A549 (cell line): ENCODE data around the gene WNT7A. TPM values are rescaled to one million over a fixed set of nuclear protein-coding genes. Genes with fewer than 3 reads are reported as not detected.

ENCODE experiments used
- ATAC-seq, 2 experiments: fragments of 200-7000 bp in 1 of 2; fragments of >200 bp in 1 of 2; cut with Nextera tagmentation in 1 of 2; cut with Tn5 transposase in 1 of 2; 3 replicates each; pipeline versions ENCODE4 v1.8.0 to v1.9.1; 2018 to 2020; ENCODE audit warnings: mild to moderate bottlenecking in 1 of 2, moderate library complexity in 1 of 2
- CTCF ChIA-PET: fragments of 300-600 bp; sonication (Branson Sonifier 250); formaldehyde crosslinking; extraction: SDS; loops from one replicate; lab custom pipeline; 2021; ENCODE audit warnings: antibody characterized with exemption, inconsistent platforms; lab: Yijun Ruan, JAX
- POLR2A ChIA-PET: fragments of 350-600 bp; formaldehyde crosslinking; extraction: SDS; loops from one replicate; lab custom pipeline; 2021; ENCODE audit warnings: antibody characterized with exemption, inconsistent platforms; lab: Yijun Ruan, JAX
- DNase-seq, 2 experiments: peaks; one replicate each; pipeline versions ENCODE4 v3.0.0 to v3.0.0-alpha.2; 2011 to 2016; ENCODE audit warnings: low read depth in 1 of 2, low spot score in 1 of 2
- FAIRE-seq: peaks from 2 replicates; lab custom pipeline; 2011; peaks lifted over from hg19 to GRCh38; lab: Jason Lieb, UNC
- H3K27ac ChIP-seq, 2 experiments: fragments of >200 bp; sonication (Bioruptor Twin); formaldehyde crosslinking; 3 replicates each; pipeline ENCODE4 v1.5.1; 2016 to 2017
- H3K4me1 ChIP-seq: fragments of >200 bp; sonication (Bioruptor Twin); formaldehyde crosslinking; 3 replicates; pipeline ENCODE4 v1.6.1; 2016
- H3K4me2 ChIP-seq: fragments of >200 bp; sonication (Bioruptor Twin); formaldehyde crosslinking; 3 replicates; pipeline ENCODE4 v1.6.1; 2016
- H3K4me3 ChIP-seq: fragments of >200 bp; sonication (Bioruptor Twin); formaldehyde crosslinking; 3 replicates; pipeline ENCODE4 v1.5.1; 2016
- H3K9me3 ChIP-seq: fragments of >200 bp; sonication (Bioruptor Twin); formaldehyde crosslinking; 3 replicates; pipeline ENCODE4 v1.6.1; 2016
- CBX8 ChIP-seq: fragments of 200-600 bp; sonication (generic); IDR thresholded peaks from 2 replicates; pipeline ENCODE4 v1.6.1; 2016
- ESRRA ChIP-seq: fragments of 150-350 bp; IDR thresholded peaks from 2 replicates; pipeline ENCODE4 v1.6.1; 2014; ENCODE audit warnings: mild to moderate bottlenecking, low read length, borderline replicate concordance
- FOSB ChIP-seq: fragments of 250-450 bp; sonication (Bioruptor Pico); IDR thresholded peaks from 2 replicates; pipeline ENCODE4 v1.5.0; 2020; ENCODE audit warnings: mild to moderate bottlenecking, moderate library complexity
- FOSL2 ChIP-seq, 2 experiments: fragments of 450-650 bp in 1 of 2; fragments of >200 bp in 1 of 2; sonication (Bioruptor Twin) in 1 of 2; formaldehyde crosslinking; IDR thresholded peaks; 2 replicates each; pipeline versions ENCODE4 v1.5.0 to v1.6.1; 2016 to 2020; ENCODE audit warnings: mild to moderate bottlenecking in 1 of 2, moderate library complexity in 1 of 2
- FOXS1 ChIP-seq: fragments of 250-450 bp; sonication (Bioruptor Pico); IDR thresholded peaks from 2 replicates; pipeline ENCODE4 v1.5.0; 2020; ENCODE audit warnings: mild to moderate bottlenecking, moderate library complexity
- GATA3 ChIP-seq: IDR thresholded peaks from 2 replicates; pipeline ENCODE4 v1.6.1; 2012; ENCODE audit warnings: borderline replicate concordance
- HOXB13 ChIP-seq: fragments of 250-450 bp; sonication (Bioruptor Pico); IDR thresholded peaks from 2 replicates; pipeline ENCODE4 v1.5.0; 2020; ENCODE audit warnings: low read depth, mild to moderate bottlenecking, moderate library complexity
- HOXB5 ChIP-seq: fragments of 250-450 bp; sonication (Bioruptor Pico); IDR thresholded peaks from 2 replicates; pipeline ENCODE4 v1.5.0; 2020; ENCODE audit warnings: mild to moderate bottlenecking, moderate library complexity
- MAFK ChIP-seq: fragments of 450-650 bp; IDR thresholded peaks from 2 replicates; pipeline ENCODE4 v1.6.1; 2014; ENCODE audit not compliant: partially characterized antibody
- MAZ ChIP-seq: fragments of 150-350 bp; IDR thresholded peaks from 2 replicates; pipeline ENCODE4 v1.6.1; 2014; ENCODE audit warnings: antibody characterized with exemption, low read depth, low read length, borderline replicate concordance
- NFE2L2 ChIP-seq: fragments of 150-350 bp; conservative IDR thresholded peaks from 2 replicates; pipeline ENCODE4 v1.6.1; 2014; ENCODE audit warnings: low read length
- NPAS2 ChIP-seq: fragments of 250-450 bp; sonication (Bioruptor Pico); IDR thresholded peaks from 2 replicates; pipeline ENCODE4 v1.8.0; 2022; ENCODE audit warnings: mild to moderate bottlenecking, moderate library complexity, borderline replicate concordance
- PHF8 ChIP-seq: fragments of 200-600 bp; sonication (generic); IDR thresholded peaks from 2 replicates; pipeline ENCODE4 v1.6.1; 2016; ENCODE audit warnings: low read depth, mild to moderate bottlenecking, antibody characterized with exemption, moderate library complexity, borderline replicate concordance
- POLR2AphosphoS2 ChIP-seq: conservative IDR thresholded peaks from 2 replicates; pipeline ENCODE4 v1.6.1; 2012; ENCODE audit warnings: low read length, improper control_type of control experiment, inconsistent platforms
- RNF2 ChIP-seq: fragments of 200-600 bp; sonication (generic); IDR thresholded peaks from 2 replicates; pipeline ENCODE4 v1.6.1; 2016; ENCODE audit warnings: low read depth, mild to moderate bottlenecking, antibody characterized with exemption, moderate library complexity, borderline replicate concordance
- ZC3H11A ChIP-seq: fragments of 450-650 bp; IDR thresholded peaks from 2 replicates; pipeline ENCODE4 v1.6.1; 2014; ENCODE audit warnings: antibody characterized with exemption, mild to moderate bottlenecking
- ZNF302 ChIP-seq: fragments of 250-450 bp; sonication (Bioruptor Pico); IDR thresholded peaks from 2 replicates; pipeline ENCODE4 v1.9.0; 2021; ENCODE audit warnings: inconsistent platforms, mild to moderate bottlenecking, moderate library complexity
- WGBS: methylation state at CpG from one replicate; pipeline ENCODE4 v1.1.6; 2017; ENCODE audit errors: missing lambda C conversion rate; 5-methylcytosine and 5-hydroxymethylcytosine counted together
- polyA plus RNA-seq, 4 experiments: library from polyadenylated mRNA; depleted of rRNA in 3 of 4; stranded (reverse); fragments of >200 nt; fragmentation: RNase III in 1 of 4; extraction: RNeasy Plus Mini Kit Qiagen cat#74134 plus additional on column Dnase treatment in 1 of 4; gene quantifications; 2 replicates in 3 of 4; 3 replicates in 1 of 4; pipeline ENCODE4 v1.2.3, GENCODE V29; 2011 to 2017
- TF ChIP-seq, protein P1 (sequence below): fragments of 150-350 bp; IDR thresholded peaks from 2 replicates; pipeline ENCODE4 v1.6.1; 2014; ENCODE audit warnings: low read depth, mild to moderate bottlenecking, low read length
- TF ChIP-seq, protein P2 (sequence below): fragments of 250-450 bp; sonication (Bioruptor Pico); IDR thresholded peaks from 2 replicates; pipeline ENCODE4 v1.5.0; 2021; ENCODE audit warnings: mild to moderate bottlenecking, moderate library complexity, borderline replicate concordance
- TF ChIP-seq, protein P3 (sequence below): IDR thresholded peaks from 2 replicates; pipeline ENCODE4 v1.6.1; 2012

The WNT7A gene
- polyA plus RNA-seq, 2 of the 4 experiments (the other 2 are of a cell fraction) = 0.03 TPM

DNA sequence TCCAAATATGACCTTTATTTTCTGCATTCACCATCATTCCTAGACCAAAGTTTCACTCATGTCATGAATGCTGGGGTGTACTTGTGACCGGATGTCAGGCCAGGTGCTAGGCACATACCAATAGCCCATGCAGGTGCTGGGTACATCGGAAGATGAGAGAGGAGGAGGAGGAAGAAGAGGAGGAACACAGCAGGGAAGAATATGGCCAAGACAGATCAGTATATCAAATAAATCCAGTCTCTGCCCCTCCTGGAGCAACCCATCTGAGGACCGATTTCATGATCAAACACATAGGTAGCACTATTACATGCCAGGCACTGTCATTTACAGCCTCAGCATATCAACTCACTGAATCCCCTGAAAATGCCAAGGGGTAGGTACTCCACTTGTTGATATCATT, 3.0 kb upstream of the WNT7A start:
- no peak overlapping the region for H3K4me3 ChIP-seq
- H3K27ac ChIP-seq = no peak overlapping the region
- H3K9me3 ChIP-seq = peaks cover 5% of the 10 kb centered on the region; the same call in 1 of the 3 replicates
- H3K4me2 ChIP-seq = no peak overlapping the region
- peaks cover 23% of the 10 kb centered on the region for H3K4me1 ChIP-seq
- no peak for TF ChIP-seq POLR2AphosphoS2
- TF ChIP-seq, protein P1, sequence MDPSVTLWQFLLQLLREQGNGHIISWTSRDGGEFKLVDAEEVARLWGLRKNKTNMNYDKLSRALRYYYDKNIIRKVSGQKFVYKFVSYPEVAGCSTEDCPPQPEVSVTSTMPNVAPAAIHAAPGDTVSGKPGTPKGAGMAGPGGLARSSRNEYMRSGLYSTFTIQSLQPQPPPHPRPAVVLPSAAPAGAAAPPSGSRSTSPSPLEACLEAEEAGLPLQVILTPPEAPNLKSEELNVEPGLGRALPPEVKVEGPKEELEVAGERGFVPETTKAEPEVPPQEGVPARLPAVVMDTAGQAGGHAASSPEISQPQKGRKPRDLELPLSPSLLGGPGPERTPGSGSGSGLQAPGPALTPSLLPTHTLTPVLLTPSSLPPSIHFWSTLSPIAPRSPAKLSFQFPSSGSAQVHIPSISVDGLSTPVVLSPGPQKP = no peak
- TF ChIP-seq NPAS2 (CRISPR knock-in tag) = no peak
- no peak for TF ChIP-seq NFE2L2
- TF ChIP-seq MAFK = no peak
- TF ChIP-seq, protein P2, sequence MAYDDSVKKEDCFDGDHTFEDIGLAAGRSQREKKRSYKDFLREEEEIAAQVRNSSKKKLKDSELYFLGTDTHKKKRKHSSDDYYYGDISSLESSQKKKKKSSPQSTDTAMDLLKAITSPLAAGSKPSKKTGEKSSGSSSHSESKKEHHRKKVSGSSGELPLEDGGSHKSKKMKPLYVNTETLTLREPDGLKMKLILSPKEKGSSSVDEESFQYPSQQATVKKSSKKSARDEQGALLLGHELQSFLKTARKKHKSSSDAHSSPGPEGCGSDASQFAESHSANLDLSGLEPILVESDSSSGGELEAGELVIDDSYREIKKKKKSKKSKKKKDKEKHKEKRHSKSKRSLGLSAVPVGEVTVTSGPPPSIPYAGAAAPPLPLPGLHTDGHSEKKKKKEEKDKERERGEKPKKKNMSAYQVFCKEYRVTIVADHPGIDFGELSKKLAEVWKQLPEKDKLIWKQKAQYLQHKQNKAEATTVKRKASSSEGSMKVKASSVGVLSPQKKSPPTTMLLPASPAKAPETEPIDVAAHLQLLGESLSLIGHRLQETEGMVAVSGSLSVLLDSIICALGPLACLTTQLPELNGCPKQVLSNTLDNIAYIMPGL (CRISPR knock-in tag) = no peak
- TF ChIP-seq ZNF302 (CRISPR knock-in tag) = no peak
- FAIRE-seq = no peak
- WGBS = 66% methylated on average over 3 of the region's 3 CpGs
- ChIA-PET POLR2A (no interaction called here), CTCF (interaction anchor here (1.5 to 11.0 kb wide), 2 partner anchors 11 to 225 kb away, joined by 3 to 260 read pairs; no protein-coding TSS in a partner anchor)
- DNase-seq = no peak
- ATAC-seq = no peak

DNA sequence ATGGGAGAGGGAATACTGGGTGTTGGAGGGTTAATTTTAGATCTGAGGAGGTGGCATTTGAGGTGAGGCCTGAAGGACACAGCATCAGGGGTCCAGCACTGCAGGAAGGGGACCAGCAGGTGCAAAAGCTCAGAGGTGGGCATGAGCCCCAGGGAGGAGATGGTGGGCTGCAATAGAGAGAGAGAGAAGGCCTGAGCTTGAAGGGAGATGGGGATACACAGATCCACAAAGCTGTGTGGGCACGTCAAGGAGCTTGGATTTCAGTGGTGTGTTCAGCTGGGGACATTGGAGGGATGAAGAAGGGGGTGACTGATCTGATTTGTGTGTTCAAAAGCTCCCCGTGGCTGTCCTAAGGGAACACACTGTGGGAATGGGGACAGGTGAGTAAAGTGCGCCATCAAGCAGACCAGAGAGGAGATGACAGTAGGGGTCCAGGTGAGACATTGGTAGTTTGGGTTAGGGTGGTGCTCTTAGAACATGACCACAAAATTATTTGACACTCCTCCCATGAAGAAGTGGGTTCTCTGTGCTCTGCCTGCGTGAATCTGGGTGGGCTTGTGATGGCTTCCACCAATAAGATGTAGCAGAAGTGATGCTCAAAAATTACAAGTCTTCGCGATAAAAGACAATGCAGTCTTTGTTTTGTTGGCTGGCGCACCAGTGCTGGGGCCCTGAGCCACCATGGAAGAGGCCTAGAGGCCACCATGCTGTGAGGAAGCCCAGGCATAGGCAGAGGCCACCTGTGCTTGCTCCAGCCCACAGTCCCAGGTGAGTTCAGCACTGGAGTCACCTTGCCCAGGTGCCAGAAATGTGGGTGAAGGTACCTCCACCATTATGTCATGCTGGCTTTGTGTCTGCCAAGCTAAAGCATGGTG, 1.9 kb upstream of the WNT7A start:
- 55% methylated on average over 7 of the region's 7 CpGs for WGBS
- POLR2A ChIA-PET = interaction anchor here (1.5 kb wide), 1 partner anchor 224 kb away, joined by 4 read pairs; no protein-coding TSS in a partner anchor
- no peak for ATAC-seq
- Histone ChIP-seq H3K4me3 (no peak overlapping the region), H3K27ac (no peak overlapping the region), H3K4me2 (no peak overlapping the region), H3K9me3 (peaks cover 5% of the 10 kb centered on the region; the same call in 1 of the 3 replicates)
- no peak for FAIRE-seq
- no peak for DNase-seq
- TF ChIP-seq RNF2 (no peak), FOSB (CRISPR knock-in tag) (no peak), FOXS1 (CRISPR knock-in tag) (no peak), CBX8 (no peak), ESRRA (no peak), PHF8 (no peak), GATA3 (no peak), ZC3H11A (no peak), MAZ (no peak), HOXB13 (CRISPR knock-in tag) (no peak), FOSL2 (IDR thresholded peaks at IDR 0.05) (no peak), FOSL2 (CRISPR knock-in tag; IDR thresholded peaks at IDR 0.05) (no peak), HOXB5 (CRISPR knock-in tag) (no peak)
- TF ChIP-seq, protein P3, sequence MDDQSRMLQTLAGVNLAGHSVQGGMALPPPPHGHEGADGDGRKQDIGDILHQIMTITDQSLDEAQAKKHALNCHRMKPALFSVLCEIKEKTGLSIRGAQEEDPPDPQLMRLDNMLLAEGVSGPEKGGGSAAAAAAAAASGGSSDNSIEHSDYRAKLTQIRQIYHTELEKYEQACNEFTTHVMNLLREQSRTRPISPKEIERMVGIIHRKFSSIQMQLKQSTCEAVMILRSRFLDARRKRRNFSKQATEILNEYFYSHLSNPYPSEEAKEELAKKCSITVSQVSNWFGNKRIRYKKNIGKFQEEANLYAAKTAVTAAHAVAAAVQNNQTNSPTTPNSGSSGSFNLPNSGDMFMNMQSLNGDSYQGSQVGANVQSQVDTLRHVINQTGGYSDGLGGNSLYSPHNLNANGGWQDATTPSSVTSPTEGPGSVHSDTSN = no peak
- TF ChIP-seq, all 56 proteins: peak for 0
- H3K4me1 ChIP-seq = peaks cover 23% of the 10 kb centered on the region
- CTCF ChIA-PET = interaction anchor here (0.9 to 11.0 kb wide), 15 partner anchors 9 to 386 kb away, joined by 3 to 260 read pairs (median 5); no protein-coding TSS in a partner anchor
